GM12878 (cell line): ENCODE results near the gene GTF2A1. TPM values are rescaled to one million over a fixed set of nuclear protein-coding genes. Genes with fewer than 3 reads are reported as not detected.

Experiments used
- ATAC-seq: fragments of 200-7000 bp; cut with Tn5 transposase; 3 replicates; pipeline ENCODE4 v1.9.1; 2020; ENCODE audit warnings: mild to moderate bottlenecking, moderate library complexity
- BruUV-seq: library from RNA; stranded (reverse); fragments of 400-500 nt; replicated peaks from 2 replicates; lab custom pipeline; 2021; lab: Mats Ljungman, UMichigan
- CTCF ChIA-PET: fragments of 300-600 bp; sonication (Branson Sonifier 250); formaldehyde crosslinking; extraction: SDS; loops from one replicate; lab custom pipeline; 2021; ENCODE audit warnings: inconsistent platforms; lab: Yijun Ruan, JAX
- POLR2A ChIA-PET: fragments of 350-600 bp; formaldehyde crosslinking; extraction: SDS; loops from one replicate; lab custom pipeline; 2021; ENCODE audit warnings: inconsistent platforms; lab: Charles Lee
- RAD21 ChIA-PET: fragments of 300-600 bp; sonication (Branson Sonifier 250); formaldehyde crosslinking; loops from one replicate; lab custom pipeline; 2023; ENCODE audit warnings: antibody characterized with exemption; ENCODE audit not compliant: unreplicated experiment; lab: Charles Lee
- SMC1A ChIA-PET: fragments of 300-600 bp; sonication (Branson Sonifier 250); formaldehyde crosslinking; loops from one replicate; lab custom pipeline; 2023; ENCODE audit not compliant: unreplicated experiment, uncharacterized antibody; lab: Charles Lee
- DNase-seq: peaks from one replicate; pipeline ENCODE4 v3.0.0-alpha.2; 2011; ENCODE audit warnings: low read depth, low spot score
- FAIRE-seq: peaks from 3 replicates; lab custom pipeline; 2011; peaks lifted over from hg19 to GRCh38; lab: Jason Lieb, UNC
- H2AFZ ChIP-seq: 2 replicates; pipeline ENCODE4 v1.6.0; 2011; ENCODE audit warnings: low read depth, low read length, control low read depth; ENCODE audit not compliant: control insufficient read depth
- H3K27ac ChIP-seq: 2 replicates; pipeline ENCODE4 v1.5.1; 2011; ENCODE audit warnings: control low read depth; ENCODE audit not compliant: control insufficient read depth, insufficient read depth
- H3K27me3 ChIP-seq, 2 experiments: replicated peaks in 1 of 2; 2 replicates each; pipeline versions ENCODE4 v1.6.0 to v1.6.1; 2011; ENCODE audit warnings: low read length in 1 of 2; ENCODE audit not compliant: control insufficient read depth in 2 of 2, insufficient read depth in 2 of 2
- H3K36me3 ChIP-seq, 2 experiments: 2 replicates each; pipeline ENCODE4 v1.5.1; 2011; ENCODE audit warnings: low read length in 1 of 2; ENCODE audit not compliant: control insufficient read depth in 2 of 2, insufficient read depth in 2 of 2
- H3K4me1 ChIP-seq: 2 replicates; pipeline ENCODE4 v1.6.1; 2011; ENCODE audit warnings: mild to moderate bottlenecking, low read length, moderate library complexity, mixed read lengths; ENCODE audit not compliant: control insufficient read depth, insufficient read depth
- H3K4me2 ChIP-seq: 2 replicates; pipeline ENCODE4 v1.6.0; 2011; ENCODE audit warnings: control low read depth; ENCODE audit not compliant: control insufficient read depth, insufficient read depth
- H3K4me3 ChIP-seq: fragments of 200-600 bp; sonication (generic); 2 replicates; pipeline ENCODE4 v1.5.1; 2016
- H3K79me2 ChIP-seq: 2 replicates; pipeline ENCODE4 v1.6.0; 2011; ENCODE audit warnings: low read length; ENCODE audit not compliant: control insufficient read depth, insufficient read depth
- H3K9ac ChIP-seq: 2 replicates; pipeline ENCODE4 v1.8.0; 2011; ENCODE audit warnings: low read length, control low read depth, mixed read lengths; ENCODE audit not compliant: control insufficient read depth, insufficient read depth
- H3K9me3 ChIP-seq: replicated peaks from 3 replicates; pipeline ENCODE4 v1.5.1; 2011; ENCODE audit warnings: mild to moderate bottlenecking, low read length; ENCODE audit not compliant: control insufficient read depth, insufficient read depth
- H4K20me1 ChIP-seq: 2 replicates; pipeline ENCODE4 v1.6.0; 2011; ENCODE audit not compliant: control insufficient read depth, insufficient read depth
- BHLHE40 ChIP-seq, 2 experiments: fragments of 450-650 bp in 1 of 2; IDR thresholded peaks; 2 replicates each; pipeline ENCODE4 v1.6.1; 2011 to 2017; ENCODE audit warnings: low read depth in 2 of 2, borderline replicate concordance in 1 of 2, improper control_type of control experiment in 1 of 2, low read length in 1 of 2, mild to moderate bottlenecking in 1 of 2
- BMI1 ChIP-seq: fragments of 450-650 bp; IDR thresholded peaks from 2 replicates; pipeline ENCODE4 v1.6.1; 2016; ENCODE audit warnings: mild to moderate bottlenecking, moderate library complexity, borderline replicate concordance
- CHD2 ChIP-seq: IDR thresholded peaks from 2 replicates; pipeline ENCODE4 v1.6.1; 2011; ENCODE audit warnings: low read depth, low read length, improper control_type of control experiment, borderline replicate concordance
- GATAD2B ChIP-seq: fragments of 450-650 bp; conservative IDR thresholded peaks from 2 replicates; pipeline ENCODE4 v1.6.1; 2017; ENCODE audit warnings: low read depth, mild to moderate bottlenecking, moderate library complexity
- MXI1 ChIP-seq: fragments of 150-350 bp; IDR thresholded peaks from 2 replicates; pipeline ENCODE4 v1.6.1; 2011; ENCODE audit warnings: low read depth, mild to moderate bottlenecking, inconsistent platforms, low read length, improper control_type of control experiment
- SIN3A ChIP-seq: IDR thresholded peaks from 2 replicates; pipeline ENCODE4 v1.6.1; 2012; ENCODE audit warnings: low read depth, low read length, improper control_type of control experiment
- SIX5 ChIP-seq: IDR thresholded peaks from 2 replicates; pipeline ENCODE4 v1.6.1; 2011; ENCODE audit warnings: mild to moderate bottlenecking, low read depth, low read length, moderate library complexity; ENCODE audit not compliant: severe bottlenecking
- ZNF384 ChIP-seq: IDR thresholded peaks from 2 replicates; pipeline ENCODE4 v1.6.1; 2012; ENCODE audit warnings: low read depth, mild to moderate bottlenecking, low read length, improper control_type of control experiment, borderline replicate concordance
- WGBS: methylation state at CpG from one replicate; pipeline ENCODE4 v1.1.6; 2016; ENCODE audit warnings: low lambda C conversion rate; ENCODE audit not compliant: insufficient replicate concordance, insufficient coverage; ENCODE audit errors: missing lambda C conversion rate; 5-methylcytosine and 5-hydroxymethylcytosine counted together
- in situ Hi-C: fragments of 300-500 bp; cut with MboI; formaldehyde crosslinking; loops from 9 replicates; pipeline ENCODE4 v1.14.3; 2018; ENCODE audit warnings: mixed read lengths
- intact Hi-C: fragments of 100-400 bp; cut with micrococcal nuclease; formaldehyde crosslinking; loops from one replicate; pipeline ENCODE4 v1.14.2; 2022; ENCODE audit not compliant: unreplicated experiment
- polyA plus RNA-seq, 11 experiments: library from polyadenylated mRNA; depleted of rRNA in 4 of 11; unstranded in 6 of 11; stranded (reverse) in 5 of 11; fragments of >200 nt; fragmentation: Nextera tagmentation in 4 of 11; fragmentation: Illumina TruSeq in 1 of 11; extraction: Ambion mirVana in 4 of 11; extraction: Trizol in 1 of 11; gene quantifications; 1 replicate in 1 of 11; 2 replicates in 10 of 11; pipeline versions ENCODE4 v1.2.1 to v1.2.3, GENCODE V29; 2011 to 2016; ENCODE audit warnings: inconsistent platforms in 2 of 11, missing spikeins in 2 of 11, low read depth in 1 of 11
- total RNA-seq, 4 experiments: library from RNA; depleted of rRNA in 3 of 4; stranded (reverse); fragments of >200 nt in 3 of 4; fragmentation: Illumina TruSeq in 1 of 4; extraction: Trizol in 1 of 4; gene quantifications; 2 replicates each; pipeline versions ENCODE4 v1.2.1 to v1.2.3, GENCODE V29; 2013 to 2021

GTF2A1 gene
- total and polyA plus RNA-seq, 10 of the 15 experiments (the other 5 are each of a cell fraction or from before 2014, with no cell fraction given): 2.5 to 28.7 (median 14.9) TPM

DNA sequence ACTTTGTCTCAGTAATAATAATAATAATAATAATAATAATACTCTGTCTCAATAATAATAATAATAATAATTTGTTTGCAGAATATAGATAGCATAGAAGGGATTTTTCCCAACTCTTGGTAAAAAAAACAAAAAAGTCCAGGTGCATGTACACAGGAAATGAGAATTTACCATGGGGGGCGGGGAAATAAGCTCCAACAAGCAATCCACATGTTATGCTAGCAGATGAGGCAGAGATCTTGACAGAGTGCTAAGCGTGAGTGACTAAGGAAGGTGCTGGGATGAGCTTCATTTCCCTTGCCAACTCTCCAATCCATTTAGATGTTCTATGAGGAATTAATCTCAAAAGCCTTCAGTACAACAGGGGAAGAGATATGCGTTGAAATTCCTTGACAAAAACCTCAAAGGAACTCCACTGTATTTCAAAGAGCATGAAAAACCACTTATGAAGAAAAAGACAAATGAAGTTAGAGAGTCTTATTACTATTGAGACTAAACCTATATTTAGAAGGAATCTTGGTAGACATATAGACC, 44.9 kb upstream of the GTF2A1 start (continued):
- TF ChIP-seq BHLHE40 (IDR thresholded peaks at IDR 0.05; ENCODE audit: borderline replicate concordance in 1 of 2, low read depth in 2 of 2, low read length in 1 of 2): no peak
- no peak for TF ChIP-seq SIX5
- no peak for TF ChIP-seq MXI1
- no peak for TF ChIP-seq BMI1
- no peak for TF ChIP-seq ZNF384
- no peak for TF ChIP-seq SIN3A

DNA sequence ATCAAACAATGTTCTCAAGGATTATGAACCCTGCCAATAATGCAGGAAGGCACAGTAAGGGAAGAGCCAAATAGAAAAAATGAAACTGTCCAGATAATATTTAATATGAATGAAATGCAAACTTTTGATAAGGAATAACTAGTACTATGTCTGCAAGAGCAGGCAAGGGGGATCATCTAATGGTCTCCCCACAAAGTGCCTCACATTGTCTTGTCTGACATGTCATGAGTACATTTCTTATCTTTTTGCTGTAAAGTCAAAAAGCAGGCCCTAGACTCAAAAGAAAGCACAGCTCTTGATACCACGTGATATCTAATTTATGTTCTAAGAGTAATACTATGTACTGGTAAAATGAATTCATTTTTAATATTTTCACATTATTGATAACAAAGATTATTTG, 43.9 kb upstream of the GTF2A1 start:
- H3K27me3 ChIP-seq: no peaks in the 10 kb centered on the region; a peak in 1 of 4 replicates
- H3K4me1 ChIP-seq: no peaks in the 10 kb centered on the region
- H3K9ac ChIP-seq: no peak overlapping the region
- no peak for ATAC-seq
- H3K27ac ChIP-seq: no peak overlapping the region
- no peaks in the 10 kb centered on the region for H3K36me3 ChIP-seq
- H3K4me2 ChIP-seq: no peak overlapping the region
- ChIA-PET CTCF (interaction anchor here (1.8 to 12.5 kb wide), 2 partner anchors 189 to 200 kb away, joined by 11 to 195 read pairs; no protein-coding TSS in a partner anchor), POLR2A (no interaction called here), RAD21 (interaction anchor here (7.5 to 8.6 kb wide), 2 partner anchors 188 to 200 kb away, joined by 48 to 79 read pairs; no protein-coding TSS in a partner anchor), SMC1A (no interaction called here)
- no peaks in the 10 kb centered on the region for H4K20me1 ChIP-seq
- no peak overlapping the region for H2AFZ ChIP-seq
- no TSS peak for BruUV-seq
- H3K79me2 ChIP-seq: no peaks in the 10 kb centered on the region
- H3K9me3 ChIP-seq: no peaks in the 10 kb centered on the region
- no peak for FAIRE-seq
- DNase-seq: no peak
- H3K4me3 ChIP-seq: no peak overlapping the region
- 4% methylated on average over 1 of the region's 1 CpG for WGBS
- intact Hi-C loops: no loop called here
- in situ Hi-C loops: no loop called here
- TF ChIP-seq GATAD2B: no peak
- no peak for TF ChIP-seq CHD2
- TF ChIP-seq, all 136 proteins: peak for 0
